VCaP (cell line): ENCODE results near the gene FADS6.

Experiments
- H3K27ac ChIP-seq: fragments of 450-650 bp; 2 replicates; pipeline ENCODE4 v1.5.1; 2017
- CTCF ChIP-seq: fragments of 450-650 bp; conservative IDR thresholded peaks from 2 replicates; pipeline ENCODE4 v1.5.1; 2017; ENCODE audit warnings: mild to moderate bottlenecking, moderate library complexity

Gene FADS6

GRCh38 chr17:74923538-74924249 lies 30.3 kb upstream of the FADS6 start:
- TF ChIP-seq CTCF = peak; percentile 93
- H3K27ac ChIP-seq = no peak overlapping the region

- TF ChIP-seq CTCF = no peak
- no peak within 1 kb of the TSS for H3K27ac ChIP-seq
Measured at GRCh38 chr17:74922694-74923537, 29.5 kb upstream of the FADS6 start, which contains the start of gene USH1G. Gene USH1G (minus strand): TSS chr17:74923255. CDS start chr17:74923073, 182 bp downstream.

- H3K27ac ChIP-seq = no peak overlapping the region
- TF ChIP-seq CTCF = no peak
Measured at GRCh38 chr17:74922172-74922571, 28.7 kb upstream of the FADS6 start.

- TF ChIP-seq CTCF = no peak
- H3K27ac ChIP-seq = no peak overlapping the region
Measured at GRCh38 chr17:74921769-74922168, 28.3 kb upstream of the FADS6 start.

- TF ChIP-seq CTCF = no peak
Measured at GRCh38 chr17:74921026-74921681, 27.7 kb upstream of the FADS6 start.

GRCh38 chr17:74920642-74921025 lies 27.2 kb upstream of the FADS6 start:
- no peak overlapping the region for H3K27ac ChIP-seq
- TF ChIP-seq CTCF = no peak

More at GRCh38 chr17:74921026-74921681, 27.7 kb upstream of the FADS6 start:
- H3K27ac ChIP-seq = no peak overlapping the region

GRCh38 chr17:74920306-74920620 lies 26.8 kb upstream of the FADS6 start:
- no peak overlapping the region for H3K27ac ChIP-seq
- no peak for TF ChIP-seq CTCF
